Kasumi-1 (cell line): ENCODE data around the gene CLGN.

Experiments used
- DNase-seq, 2 experiments: peaks; one replicate each; lab custom pipeline; 2025; lab: John Stamatoyannopoulos, UW

The CLGN gene

DNA sequence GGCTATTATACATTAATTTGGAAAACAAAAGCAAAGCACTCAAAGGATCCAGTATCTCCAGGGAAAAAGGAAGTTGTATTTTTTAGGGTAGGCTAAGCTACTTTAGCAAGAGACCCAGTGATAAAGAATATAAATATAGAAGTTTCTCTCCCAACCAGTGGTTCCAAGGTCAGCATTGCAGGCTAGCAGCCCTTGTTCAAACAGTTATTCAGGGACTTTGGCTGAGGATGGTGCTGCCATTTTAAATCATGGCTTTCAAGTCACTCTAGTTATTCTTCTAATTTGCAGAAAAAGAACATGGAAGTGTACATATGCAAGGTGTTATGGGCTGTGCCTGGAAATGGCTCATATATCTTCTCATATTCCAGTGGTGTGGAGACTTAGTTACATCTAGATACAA is 44.7 kb downstream of the CLGN start:
- DNase-seq = no peak

DNA sequence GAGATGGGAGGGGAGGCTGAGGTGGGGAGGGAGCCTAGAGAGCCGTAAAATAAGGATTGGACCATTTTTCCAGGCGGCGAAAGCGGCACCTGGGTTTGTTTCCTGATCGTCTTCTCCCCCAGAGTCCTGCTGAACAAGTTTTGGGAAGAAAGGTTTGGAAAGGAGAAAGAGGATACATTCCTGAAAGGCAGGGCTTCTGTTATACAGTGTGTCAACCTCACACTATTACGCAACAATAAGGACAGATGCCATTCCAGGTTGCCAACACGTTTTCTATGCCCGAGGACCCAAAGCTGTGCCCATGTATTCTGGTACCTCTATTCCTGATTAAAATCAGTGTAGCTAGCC is 53.3 kb downstream of the CLGN start:
- DNase-seq = no peak

DNA sequence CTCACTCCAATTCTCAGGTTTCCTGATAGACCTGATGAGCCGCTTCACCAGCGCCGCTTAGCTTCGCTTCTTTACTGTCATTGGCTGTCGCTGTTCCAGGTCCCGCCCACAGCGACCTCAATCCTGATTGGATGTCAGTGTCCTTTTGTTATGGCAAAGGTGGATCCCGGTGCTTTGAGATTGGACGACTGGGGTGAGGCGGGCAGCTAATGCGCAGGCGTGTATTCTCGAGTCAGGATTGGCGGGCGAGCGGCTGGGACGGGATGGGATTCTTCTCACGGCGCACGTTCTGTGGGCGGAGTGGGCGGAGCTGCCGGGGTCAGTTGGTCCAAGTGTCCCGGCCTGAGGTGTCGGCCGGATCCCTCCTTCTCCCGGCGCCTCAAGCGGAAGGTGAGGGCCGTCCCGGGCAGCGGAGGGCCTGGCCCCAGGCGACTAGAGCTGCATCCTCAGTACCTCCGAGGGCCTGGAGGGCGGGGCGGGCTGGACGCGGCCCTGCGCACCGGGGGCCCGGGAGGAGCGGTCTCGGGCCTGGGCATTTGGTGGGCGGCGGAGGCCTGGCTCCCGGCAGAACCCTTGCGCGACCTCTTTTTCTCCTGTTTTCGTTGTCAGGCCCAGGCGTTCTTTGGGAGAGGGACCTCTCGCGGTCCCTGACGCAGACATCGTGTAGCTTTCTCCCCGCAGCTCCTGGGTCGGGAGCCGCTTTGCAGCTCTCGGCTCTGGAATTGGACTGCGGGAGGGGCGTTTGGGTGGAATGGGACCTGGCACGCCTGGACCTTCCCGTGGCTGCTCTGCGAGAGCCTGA is 53.9 kb downstream of the CLGN start, which contains the start of gene SCOC:
SCOC (plus strand) TSS at position 319 of the 802 bp plus-strand sequence. CDS start 5,525 bp downstream, outside the sequence.
- DNase-seq = peak; percentile 99

DNA sequence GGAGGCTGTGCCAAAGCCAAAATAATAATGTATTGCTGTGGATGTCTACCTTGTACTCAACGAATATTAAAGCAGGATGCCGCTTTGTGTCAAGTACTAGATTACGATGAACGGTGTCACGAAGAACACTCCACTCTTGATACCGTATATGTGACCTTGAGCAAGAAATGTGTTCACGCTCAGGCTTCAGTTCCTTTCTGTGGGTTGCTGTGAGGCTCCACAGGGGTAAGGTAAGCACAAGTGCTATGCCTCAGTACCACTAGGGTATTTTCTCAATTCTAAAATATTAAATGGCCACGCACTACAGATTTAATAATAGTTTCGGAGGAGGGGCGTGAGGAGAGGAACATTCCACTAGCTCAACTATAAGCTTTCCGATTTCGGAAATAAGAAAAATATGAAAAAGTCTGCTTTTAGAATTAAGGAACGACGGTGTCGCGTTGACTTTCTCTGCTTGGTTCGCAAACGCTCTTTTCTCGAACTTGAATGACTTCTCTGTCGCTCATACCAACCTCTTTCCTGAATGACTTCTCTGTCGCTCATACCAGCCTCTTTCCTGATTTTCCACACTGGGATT is 54.6 kb downstream of the CLGN start:
- DNase-seq = peak; percentile 62 to 71

DNA sequence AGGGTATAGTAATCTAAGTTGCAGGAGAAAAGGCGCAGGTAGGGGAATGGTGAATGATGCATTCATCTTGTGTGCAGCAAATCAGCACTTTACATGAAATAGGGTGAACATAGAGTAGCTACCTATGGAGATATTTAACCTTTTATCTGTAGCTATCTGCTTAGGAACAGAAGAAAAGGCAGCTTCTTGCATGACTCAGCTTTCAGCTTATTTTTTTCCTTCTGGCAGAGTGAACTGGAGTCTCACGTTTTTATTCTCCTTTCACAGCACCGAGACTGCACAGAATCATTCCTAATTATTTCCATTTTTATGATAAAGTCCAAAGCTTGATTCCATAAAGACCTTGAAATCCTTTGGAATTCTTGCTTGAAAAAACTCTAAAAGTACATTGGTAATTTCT is 58.8 kb downstream of the CLGN start:
- DNase-seq = no peak

DNA sequence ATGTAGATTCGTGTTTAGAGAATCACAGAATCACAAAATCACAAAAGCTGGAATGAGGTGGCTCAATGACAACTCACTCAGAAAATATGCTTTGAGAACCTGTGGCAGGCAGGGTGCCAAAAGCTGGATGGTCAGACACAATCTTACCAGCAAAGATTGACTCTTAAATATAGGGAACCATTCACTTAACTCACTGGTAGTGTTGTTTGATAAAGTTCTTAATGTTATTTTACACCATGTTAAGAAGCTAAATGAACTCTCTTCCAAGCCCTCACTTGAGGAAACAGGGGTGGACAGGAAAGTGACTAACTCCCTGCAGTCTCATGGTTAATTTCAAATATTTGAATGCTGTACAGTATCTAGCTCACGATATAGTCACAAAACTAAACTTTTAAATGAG is 59.7 kb downstream of the CLGN start:
- no peak for DNase-seq

DNA sequence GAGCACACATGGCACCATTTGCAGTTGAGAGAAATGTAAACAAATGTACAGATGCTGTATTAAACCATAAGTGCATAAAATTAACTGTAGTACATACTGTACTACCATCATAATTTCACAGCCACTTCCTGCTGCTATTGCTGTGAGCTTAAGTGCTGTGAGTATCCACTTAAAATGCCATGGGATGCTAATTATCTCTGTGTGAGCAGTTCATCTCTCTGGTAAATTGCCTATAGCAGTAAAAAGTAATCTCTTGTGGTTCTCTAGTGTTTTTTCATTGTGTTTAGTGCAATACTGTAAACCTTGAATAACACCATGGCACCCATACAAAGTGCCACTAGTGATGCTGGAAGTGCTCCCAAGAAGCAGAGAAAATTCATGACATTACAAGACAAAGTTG is 63.9 kb downstream of the CLGN start:
- DNase-seq = no peak

DNA sequence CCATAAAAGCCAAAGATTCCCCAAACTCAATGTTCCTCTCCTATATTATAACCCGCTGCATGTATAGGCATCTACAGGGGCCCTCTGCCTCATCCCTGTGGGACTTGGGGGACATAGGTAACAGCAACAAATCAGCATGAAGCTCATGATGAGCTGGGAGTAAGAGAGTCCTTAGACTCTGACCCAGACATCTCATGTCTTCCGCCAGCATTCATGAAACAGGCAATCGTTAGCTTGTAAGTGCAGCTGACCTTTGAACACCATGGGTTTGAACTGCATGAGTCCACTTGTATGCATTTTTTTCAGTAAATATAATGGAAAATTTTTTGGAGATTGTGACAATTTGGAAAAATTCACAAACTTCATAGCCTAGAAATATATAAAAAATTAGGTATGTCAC is 64.4 kb downstream of the CLGN start:
- DNase-seq = no peak

DNA sequence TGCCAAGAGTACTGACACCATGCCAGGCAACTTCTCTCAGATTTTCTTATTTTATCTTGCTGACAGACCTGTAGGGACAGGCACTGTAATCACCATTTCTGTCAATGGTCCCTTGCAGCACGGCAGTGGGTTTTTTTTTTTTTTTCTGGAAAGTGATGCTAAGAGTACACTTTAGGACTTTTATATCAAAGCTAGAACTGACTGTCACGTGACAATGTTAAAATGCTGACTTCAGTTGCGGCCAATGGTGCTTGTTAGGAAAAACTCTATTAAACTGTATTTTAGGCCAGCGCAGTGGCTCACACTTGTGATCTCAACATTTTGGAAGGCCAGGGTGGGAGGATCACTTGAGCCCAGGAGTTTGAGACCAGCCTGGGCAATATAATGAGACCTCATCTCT is 66.3 kb downstream of the CLGN start:
- no peak for DNase-seq

DNA sequence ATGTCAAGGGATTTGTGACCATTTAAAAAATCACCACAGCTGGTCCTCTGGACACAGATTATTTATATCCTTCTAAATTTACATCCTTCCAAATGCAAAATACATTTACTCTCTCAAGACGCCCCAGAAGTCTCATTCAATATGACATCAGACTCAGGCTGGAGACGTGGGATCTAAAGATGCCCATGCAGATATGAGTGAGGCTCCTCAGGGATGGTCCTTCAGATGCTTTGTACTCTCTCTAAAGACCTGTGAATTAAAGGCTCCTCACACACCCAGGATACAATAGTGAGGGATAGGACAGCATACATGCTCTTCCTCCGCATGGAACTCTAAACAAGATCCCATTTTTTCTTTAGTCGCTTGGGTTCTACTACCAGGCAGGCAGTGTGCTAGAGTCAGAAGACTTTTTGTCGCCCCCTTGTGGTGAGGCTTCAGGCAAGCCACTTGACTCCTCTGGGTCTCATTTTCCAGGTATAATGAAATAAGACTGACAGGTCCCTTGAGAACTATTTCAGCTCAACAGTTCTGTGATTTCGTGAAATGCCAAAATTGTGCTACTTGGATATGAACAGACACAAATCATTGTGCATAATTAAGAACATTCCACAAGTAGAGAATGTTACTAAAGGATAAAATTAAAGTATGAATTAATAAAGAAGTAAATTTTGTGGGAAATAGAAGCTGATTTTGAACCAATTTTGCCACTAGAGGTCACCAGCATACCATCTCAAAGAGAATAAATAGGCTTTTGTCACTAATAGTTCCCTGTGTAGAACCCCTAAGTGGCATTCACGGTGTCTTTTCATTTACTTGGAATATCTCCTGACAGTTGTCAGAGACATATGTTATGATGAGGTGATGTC is 67.7 kb downstream of the CLGN start:
- peak; percentile 78 to 85 for DNase-seq

DNA sequence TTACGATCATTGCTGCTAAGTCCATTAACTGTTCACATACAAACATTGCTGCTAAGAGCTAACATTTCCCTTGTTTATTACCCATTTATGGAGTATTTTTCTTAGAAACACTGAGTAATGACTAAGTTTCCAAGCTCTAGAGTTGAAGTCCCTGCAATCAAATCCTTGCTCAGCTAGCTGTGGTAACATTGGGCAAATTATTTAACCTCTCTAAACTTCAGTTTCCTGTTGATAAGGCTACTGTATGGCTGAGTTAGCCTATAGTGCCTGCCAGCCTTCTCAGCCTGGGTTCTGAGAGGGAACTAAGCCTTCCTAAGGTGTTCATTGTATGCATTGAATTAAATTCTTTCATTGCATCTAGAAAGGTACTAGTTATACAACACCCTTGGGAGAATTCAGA is 69.2 kb downstream of the CLGN start:
- DNase-seq = no peak

DNA sequence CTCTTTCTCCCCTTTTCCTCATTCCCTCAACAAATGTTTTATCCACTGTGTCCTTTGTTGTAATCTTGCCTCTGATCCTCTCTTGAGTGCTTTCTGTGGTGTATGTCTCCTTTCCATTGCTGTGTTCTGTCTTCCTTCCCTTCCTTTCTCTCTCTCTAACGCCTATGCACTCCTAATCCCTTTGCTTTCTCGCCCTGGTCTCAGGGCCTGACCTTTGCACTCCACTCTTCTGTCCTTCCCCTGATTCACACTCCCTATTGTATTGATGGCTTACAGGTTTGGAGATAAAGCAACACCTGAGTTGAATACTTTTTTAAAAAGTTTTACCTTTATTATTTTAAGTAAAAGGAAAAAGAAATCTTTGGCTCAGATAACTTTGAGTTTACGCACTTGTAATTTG is 69.6 kb downstream of the CLGN start:
- DNase-seq = no peak

DNA sequence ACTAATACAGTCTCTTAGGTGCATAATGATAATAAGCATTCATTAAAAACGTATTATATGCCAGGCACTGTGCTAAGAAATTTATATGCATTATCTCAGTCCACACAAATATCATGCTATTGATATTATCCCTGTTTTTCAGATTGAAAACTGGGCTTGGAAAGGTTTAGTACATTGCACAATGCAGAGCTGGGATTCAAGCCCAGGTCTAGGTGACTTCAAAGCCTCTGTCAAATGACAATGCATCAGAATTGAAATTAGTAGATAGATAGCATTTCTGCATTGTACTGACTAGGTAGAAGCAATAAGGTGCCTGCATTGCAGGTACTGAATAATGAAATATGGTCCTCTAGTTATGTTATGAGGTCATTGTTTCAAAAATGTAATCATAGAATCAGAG is 72.2 kb downstream of the CLGN start:
- DNase-seq = no peak

DNA sequence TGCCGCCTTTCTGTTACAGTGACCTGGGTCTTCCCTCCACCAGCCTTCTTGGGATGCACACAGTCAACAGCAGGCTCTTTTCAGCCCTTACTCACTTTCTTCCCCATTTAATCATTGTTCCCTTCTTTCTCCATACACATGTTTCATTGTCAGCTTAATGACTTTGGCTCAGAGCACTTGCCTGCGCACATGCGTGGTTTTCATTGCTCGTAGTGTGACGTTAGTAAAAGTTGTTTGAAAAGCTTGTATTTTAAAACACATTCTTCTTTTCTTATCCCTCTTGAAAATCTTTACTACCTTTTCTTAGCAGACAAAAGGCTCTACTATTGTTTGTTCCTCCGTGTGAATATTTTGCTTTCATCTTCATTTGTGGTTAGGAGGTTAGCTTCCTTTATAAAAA is 73.7 kb downstream of the CLGN start:
- no peak for DNase-seq

DNA sequence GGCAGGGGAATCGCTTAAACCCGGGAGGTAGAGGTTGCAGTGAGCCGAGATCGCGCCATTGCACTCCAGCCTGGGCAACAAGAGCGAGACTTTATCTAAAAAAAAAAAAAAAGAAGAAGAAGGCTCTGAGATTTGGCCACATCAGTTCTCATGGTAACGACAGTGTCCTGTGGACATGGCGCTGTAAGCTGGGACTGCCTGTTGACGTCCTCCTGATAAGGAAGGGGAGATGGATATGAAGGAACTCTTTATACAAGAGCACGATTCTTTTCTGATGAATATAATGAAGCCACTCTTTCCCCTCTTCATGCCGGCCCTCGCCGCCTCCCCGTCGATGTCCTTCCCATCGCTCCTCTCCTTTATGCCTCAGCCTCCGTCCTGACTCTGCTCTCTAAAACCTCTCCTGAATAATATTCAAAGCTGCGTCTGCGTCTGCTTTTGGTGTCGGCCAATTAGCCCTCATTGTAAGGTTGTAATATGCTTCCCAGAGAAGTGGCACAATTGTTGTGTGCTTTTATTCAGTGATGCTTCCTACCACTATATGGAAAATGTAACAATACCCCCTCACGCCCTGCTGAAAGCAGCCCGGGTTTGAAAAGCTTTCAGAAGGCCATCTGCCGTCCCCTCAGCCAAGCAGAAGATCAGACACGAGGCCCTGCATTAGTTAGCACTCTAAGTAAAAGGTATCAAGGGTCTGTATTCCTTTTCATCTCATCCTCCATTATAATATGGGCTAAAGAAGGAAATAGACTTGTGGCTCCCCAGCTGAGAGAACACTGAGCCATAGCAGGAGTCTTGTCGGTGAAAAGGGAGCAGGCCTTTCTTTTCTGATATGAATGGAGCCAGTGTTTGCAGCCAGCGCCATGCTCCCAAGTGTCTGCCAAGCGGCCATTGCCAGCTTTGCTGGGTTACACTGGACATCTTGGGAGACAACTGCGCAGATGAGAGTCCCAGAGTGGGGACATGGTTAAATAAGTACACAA is 76.1 kb downstream of the CLGN start:
- DNase-seq = no peak

DNA sequence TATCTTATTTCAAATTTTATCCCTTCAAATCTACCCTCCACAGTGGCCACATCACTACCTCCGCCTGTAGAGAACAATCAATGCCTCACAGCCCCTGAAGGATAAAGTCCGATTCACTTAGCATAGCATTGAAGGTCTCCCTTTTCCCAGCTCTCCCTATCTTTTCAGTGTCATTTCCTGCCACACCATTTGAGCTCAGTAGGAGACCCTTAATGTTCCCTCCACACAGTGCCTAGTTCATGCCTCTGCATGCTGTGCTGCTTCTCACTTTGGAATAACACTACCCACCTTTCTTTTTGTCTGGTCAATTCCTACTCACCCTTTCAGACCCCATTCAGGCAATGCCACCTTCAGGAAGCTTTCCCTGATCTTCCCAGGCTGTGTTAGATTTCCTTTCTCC is 77.6 kb downstream of the CLGN start:
- no peak for DNase-seq

DNA sequence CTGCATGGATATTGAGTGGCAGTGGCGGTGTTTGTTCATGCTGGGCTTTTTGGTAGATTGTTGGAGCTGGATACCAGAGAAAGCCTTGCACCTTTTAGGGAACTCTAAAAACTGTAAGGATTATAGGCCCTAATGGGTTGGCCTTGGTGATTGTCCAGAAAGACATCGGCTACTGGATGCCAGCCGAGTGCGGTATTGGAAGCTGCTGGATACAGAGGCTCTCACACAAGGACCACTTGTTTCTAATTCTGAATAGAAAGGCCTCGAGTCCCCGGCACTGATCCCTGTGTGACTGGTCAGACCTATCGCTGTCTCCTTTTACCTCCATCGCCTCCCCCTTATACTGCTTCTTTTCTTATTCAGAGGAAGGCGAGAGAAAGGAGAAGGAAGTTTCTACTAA is 81.3 kb downstream of the CLGN start:
- no peak for DNase-seq

DNA sequence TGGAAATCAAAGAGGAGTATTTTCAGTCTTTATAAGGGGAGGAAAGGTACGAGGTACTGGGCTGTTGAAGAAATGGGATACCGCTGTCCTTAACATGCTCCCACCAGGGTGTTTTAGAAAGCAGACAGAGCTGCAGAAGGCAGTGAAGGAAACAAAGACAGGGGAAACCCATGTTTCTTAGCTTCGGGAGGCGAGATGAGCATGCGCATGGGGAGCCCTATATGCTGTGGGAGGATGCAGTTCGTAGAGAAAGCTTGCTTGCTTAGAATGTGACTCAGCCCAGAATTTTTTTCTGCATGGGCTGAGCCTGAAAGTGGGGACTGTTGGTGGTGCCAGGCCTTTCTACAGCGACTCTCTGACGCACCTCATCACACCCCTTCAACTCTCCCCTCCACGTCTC is 82.8 kb downstream of the CLGN start:
- no peak for DNase-seq

DNA sequence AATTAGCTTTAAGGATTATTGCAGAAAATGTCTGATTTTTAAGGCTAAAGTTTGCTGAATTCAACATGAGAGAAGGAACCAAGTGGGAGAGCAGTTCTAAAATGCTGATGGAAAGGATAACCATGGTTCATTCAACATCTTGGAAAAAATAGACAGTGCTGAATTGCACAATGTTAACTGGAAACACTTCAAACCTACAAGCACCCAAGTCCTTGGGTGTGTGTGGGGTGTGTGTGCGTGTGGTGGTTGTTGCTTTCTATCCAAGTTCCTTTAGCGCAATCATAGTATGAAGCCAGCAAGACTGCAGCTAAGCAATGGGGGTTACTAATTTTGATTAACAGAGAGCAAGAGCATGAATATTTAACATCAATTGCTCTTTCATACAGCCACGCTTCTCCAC is 83.3 kb downstream of the CLGN start:
- DNase-seq = no peak

DNA sequence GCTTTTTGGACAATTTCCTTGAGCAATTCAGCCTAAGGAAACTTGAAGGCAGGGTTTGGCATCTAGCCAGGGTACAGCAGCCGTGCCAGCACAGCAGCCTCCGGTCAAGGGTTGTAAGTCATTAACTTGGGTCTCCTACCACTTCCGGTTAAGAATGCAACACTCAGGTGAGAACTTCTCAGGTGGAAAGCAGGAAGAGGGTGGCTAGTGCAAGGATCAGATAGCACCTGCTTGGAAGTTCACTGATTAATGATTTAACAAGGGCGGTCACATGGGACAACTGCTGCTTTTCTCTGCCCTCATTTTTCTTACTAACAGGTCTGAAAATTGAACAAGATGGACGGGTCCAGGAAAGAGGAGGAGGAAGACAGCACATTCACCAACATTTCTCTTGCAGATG is 84.1 kb downstream of the CLGN start:
- DNase-seq = no peak

DNA sequence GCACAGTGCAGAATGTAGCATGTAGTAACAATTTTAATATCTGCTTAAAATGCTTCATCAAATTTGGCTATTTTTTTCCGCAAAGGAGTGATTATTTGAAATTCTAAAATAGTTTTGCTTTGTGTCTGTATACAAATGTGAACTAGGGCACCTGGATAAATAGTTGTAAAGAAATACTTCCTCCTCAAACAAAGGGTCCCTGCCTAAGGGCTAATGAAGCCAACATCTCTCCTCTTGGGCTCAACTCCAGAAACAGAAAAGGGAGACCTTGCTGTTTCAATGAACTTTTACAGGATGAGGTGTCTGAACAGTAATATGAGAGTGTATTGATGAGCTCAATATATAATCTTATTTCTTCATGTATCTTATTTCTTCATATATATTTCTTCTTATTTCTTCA is 84.8 kb downstream of the CLGN start:
- no peak for DNase-seq
